ENCODE data around the gene ENO1.
"Not testable (repeated sequence)": the region's sequence is repeated elsewhere in the genome, so short reads cannot be mapped to it uniquely, and the experiment has no call there.

Gene ENO1

GRCh38 chr1:8841395-8841794 lies 37.1 kb downstream of the ENO1 start:
- no peak for DNase-seq

DNA sequence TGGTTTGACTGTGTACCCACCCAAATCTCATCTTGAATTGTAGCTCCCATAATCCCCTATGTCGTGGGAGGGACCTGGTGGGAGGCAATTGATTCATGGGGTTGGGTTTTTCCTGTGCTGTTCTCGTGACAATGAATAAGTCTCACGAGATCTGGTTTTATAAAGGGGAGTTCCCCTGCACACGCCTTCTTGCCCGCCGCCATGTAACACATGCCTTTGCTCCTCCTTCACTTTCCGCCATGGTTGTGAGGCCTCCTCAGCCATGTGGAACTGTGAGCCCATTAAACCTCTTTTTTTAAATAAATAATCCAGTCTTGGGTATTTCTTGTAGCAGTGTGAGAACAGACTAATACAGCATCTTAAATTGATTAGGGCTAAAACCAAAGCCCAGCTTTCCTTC lies 38.5 kb downstream of the ENO1 start:
- no peak for DNase-seq

DNA sequence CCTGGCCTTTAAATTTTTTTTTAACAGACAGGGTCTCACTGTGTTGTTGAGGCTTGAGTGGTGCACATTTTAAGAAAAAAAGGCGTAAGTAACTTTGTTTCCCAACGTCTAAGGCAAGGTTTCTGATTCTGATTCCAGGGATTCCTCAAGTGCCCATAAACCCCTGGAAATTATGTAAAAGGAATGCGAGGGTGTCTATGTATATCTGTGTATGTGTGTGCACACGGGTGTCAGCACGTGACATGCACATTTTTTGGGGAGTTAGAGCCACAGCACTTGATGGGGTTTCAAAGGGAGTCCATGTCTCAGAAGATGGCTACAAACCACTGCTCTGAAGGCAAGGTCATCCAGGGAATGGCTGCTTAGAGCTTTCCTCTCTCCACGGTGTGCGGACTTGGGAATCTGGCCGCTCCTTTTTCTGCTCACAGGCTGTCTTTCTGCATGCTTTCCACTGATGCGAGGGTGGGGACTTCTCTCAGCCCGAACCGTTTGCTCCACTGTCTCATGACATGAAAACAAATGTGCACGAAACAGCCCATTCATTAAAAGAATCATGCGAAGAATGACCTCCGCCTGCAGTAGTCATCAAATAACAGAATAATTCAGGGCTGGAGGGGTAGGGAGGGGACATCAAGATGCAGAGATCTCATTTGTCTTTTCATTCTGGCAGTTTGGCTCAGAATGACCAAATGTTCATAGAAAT lies 42.4 kb downstream of the ENO1 start:
- no peak for DNase-seq

DNA sequence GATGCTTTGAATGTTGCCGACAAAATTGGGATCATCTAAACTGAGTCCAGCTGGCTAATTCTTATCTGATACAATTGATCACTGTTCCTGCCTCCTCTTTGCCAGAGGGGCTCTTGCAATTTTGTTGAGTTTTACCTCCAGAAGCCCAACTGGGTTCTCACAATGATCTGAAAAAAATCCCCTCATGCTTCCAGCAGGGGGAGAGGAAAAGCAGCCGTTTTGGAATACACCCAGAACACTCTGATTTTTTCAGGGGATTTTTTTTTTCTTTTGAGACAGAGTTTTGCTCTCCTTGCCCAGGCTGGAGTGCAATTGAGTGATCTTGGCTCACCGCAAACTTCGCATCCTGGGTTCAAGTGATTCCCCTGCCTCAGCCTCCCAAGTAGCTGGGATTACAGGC lies 47.1 kb downstream of the ENO1 start:
- peak in 1 of 2 experiments; percentile 25 for DNase-seq

DNA sequence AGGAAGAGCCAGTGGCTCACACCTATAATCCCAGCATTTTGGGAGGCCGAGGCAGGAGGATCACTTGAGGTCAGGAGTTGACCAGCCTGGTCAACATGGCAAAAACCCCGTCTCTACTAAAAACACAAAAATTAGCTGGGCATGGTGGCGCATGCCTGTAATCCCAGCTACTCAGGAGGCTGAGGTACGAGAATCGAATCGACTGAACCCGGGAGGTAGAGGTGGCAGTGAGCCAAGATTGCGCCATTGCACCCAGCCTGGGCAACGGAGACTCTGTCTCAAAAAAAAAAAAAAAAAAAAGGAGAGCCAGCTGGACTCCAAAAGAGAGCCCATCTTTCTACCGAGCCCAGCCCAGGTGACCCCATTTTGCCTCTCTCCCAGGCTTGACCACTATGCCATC lies 47.8 kb downstream of the ENO1 start:
- DNase-seq: not testable (repeated sequence)

DNA sequence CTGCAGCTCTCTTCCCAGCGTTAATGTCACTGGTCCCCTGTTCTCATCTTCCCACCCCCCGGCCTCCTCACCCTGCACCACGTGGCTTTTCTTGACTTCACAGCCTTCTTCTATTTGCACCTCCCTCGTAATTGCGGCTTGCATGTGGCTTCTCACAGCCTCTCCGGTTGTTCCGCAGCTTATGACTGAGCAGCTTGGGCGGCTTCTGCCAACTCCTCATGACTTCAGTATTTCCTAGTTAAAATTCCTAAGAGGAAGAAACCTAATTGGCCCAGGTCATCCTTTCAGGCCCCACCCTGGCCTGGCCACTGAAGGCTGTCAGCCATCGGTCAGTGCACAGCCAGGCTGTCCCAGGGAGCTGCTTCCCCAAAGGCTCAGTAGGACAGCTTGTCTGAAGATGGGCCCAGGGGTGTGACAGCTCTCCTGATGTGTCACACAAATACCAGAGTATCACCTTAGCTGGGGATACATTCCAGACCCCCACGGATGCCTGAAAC lies 52.5 kb downstream of the ENO1 start:
- no peak for DNase-seq

DNA sequence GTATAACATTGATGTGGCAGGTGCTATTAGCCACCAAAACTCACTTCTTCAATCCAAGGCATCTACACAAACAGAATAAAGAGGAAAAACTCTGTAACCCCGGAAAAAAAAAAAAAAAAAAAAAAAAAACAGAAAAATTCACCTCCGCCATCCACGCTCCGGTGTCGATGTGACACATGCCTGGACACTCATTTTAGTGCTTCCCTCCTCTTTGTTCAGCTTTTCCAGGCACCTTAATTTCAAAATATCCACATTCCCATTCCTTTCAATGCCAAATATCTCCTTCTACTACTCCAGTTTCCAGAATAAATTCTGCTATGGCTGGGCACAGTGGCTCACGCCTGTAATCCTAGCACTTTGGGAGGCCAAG lies 55.2 kb downstream of the ENO1 start:
- DNase-seq: no peak

- DNase-seq: no peak
These were observed 55.9 kb downstream of the ENO1 start for GRCh38 chr1:8822373-8823294.

DNA sequence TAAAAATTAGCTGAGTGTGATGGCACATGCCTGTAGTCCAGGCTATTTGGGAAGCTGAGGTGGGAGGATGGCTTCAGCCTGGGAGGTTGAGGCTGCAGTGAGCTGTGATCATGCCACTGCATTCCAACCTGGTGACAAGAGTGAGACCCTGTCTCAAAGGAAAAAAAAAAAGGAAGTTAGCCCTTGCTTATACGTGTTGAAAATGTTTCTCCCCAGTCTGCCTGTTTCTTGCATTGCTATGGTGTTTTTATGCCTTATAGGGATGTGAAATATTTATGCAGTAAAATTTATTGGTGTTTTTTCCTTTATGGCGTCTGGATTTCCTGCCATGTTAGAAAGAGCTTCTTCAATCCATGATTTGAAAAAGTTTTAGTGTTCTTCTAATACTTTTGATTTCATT lies 57.4 kb downstream of the ENO1 start:
- peak; percentile 32 to 35 for DNase-seq

- DNase-seq: not testable (repeated sequence)
These were observed 59.7 kb downstream of the ENO1 start for GRCh38 chr1:8818789-8819188.

DNA sequence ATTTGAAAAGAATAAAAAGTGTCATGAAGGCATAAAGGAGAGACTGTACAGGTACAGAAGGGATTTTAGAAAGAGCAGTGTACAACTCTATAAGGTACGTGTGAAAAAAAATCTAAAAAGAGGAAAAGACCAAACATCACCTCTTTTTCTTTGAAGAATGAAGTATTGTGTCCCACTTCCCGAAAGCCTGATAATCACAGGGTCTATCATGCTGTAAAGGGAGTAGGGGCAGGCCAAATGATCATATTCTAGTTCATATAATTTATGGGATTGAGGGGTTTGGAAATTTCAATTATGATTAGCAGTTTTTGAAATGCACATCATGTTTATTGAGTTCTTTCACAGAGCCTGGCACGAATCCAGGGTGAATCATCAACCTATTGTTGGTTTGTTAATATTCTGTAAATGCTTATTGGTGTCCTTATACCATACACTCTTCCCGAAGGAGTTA lies 60.1 kb downstream of the ENO1 start:
- peak in 1 of 2 experiments; percentile 55 for DNase-seq

DNA sequence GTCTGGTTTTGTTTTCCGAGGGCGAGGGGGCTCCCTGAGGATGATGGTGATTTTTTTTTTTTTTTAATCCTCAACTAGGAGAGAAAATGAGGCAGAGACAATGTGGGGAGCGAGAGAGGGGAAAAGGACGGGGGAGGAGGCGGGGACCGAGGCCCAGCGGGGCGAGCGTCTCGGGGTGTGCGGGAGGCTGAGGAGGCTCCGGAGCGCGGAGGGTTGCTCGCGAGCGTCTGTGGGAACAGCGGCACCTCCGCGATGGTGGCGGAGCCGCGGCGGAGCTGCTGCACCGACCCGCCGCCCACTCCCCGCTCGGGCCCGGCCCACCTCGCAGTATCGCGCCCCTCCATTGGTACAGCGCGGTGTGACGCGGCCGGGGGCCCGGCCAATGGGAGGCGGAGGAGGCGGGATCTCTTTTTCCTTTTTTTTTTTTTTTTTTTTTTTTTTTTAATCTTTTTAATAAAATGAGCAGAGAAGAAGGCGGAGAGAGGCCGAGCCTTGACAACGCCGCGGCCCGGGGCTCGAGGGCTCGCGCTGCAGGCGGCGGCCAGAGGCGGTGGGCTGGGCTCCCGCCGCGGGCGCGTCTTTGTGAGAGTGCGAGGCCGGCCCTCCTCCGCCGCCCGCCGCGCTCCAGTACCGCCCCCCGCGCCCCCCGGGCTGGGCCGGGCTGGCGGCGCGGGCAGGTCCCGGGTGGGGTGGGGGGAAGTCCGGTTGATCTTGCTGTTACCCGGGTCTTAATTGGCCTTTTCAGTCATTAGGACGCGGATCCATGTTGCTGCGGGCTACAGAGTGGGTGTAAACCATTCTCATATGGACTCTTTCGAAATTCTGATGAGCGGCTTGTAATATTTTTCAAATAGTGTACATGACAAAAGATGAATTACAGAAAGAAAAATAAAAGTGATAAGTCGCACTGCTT lies 60.8 kb downstream of the ENO1 start, which contains the start of gene RERE:
RERE (minus strand) TSS at position 229 of the 913 bp plus-strand sequence.
- DNase-seq: peak; percentile 82 to 84

- no peak for DNase-seq
These were observed 61.6 kb downstream of the ENO1 start for GRCh38 chr1:8816831-8817411.

GRCh38 chr1:8816264-8816663 lies 62.2 kb downstream of the ENO1 start:
- DNase-seq: peak in 1 of 2 experiments; percentile 39

DNA sequence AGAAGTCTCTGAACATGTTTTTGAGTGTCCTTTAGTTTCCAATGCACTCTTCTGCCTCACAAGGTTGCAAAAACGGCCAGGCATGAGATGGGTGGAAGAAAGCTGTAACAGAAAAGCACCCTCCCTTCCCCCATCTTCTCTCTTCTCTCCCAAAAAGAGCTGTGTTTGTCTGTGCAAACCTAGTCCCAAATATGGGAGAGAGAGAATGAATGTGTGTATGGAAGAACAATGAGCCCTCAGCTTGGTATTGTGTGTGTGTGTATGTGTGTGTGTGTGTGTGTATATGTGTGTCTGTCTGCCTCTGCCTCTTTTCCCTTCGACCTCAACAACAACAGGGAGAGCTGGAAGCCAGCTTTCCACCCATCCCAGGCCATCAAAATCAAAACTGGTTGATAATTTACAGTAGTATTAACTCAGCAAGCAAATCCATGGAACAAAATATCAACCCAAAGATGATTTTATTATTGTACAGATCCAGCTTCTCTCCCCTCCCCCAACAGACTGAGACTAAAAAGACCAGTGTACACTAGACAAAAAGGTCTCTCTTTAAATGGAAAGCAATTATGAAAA lies 62.8 kb downstream of the ENO1 start:
- DNase-seq: peak; percentile 25 to 39

GRCh38 chr1:8814865-8815264 lies 63.6 kb downstream of the ENO1 start:
- no peak for DNase-seq

DNA sequence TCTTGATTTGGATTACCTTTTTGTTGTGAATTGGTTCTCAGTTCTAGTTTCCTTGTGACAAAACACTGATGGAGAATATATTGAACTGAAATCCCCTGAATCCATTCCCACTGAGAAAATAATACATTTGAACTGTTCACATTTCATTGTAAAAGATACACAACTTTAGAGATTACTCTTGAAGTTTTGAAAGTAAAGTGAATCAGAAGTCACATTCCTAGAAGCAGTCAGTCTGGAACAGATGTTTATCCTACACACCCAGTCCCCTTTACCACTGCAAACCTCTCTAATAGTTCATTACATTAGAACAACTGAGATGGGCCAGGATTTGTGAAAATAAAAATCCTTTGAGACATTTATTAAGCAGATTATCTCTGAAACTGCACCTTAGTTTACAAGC lies 64.5 kb downstream of the ENO1 start:
- no peak for DNase-seq

DNA sequence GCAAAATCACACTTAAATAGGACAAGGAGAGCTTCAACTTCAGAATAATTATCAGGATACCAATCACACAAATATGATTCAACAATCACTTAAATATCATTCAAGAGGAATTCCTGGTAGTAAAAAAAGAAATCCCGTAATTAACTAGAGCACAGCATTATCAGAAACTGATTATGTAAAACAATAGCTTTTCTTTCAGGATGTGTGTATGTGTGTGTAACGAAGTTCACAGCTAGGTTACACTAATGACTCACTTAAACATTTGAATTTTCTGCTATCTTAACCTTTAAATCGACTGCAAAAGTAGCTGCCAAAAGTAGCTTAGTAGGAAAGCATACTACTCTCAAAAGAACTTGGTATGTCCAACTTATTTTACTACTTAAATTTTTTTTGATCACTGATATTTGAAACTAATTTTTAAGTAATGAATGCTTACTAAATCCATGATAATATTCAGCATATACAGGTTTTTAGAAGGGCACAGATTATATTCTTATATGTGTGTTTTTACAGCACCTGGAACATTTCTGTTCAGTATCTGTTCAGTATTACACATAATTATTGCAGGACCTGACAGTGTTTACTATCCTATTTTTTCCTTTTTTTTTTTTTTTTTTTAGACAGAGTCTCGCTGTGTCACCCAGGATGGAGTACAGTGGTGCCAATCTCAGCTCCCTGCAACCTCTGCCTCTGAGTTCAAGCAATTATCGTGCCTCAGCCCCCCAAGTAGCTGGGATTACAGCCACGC lies 65.3 kb downstream of the ENO1 start:
- DNase-seq: no peak

GRCh38 chr1:8812081-8812480 lies 66.4 kb downstream of the ENO1 start:
- DNase-seq: no peak

All from Kasumi-1 (cell line).